HG02642 (cell line): Measurements from ENCODE around the gene PLEKHG7.
"Not testable (repeated sequence)": the region's sequence is repeated elsewhere in the genome, so short reads cannot be mapped to it uniquely, and the experiment has no call there.

Source experiments
- ATAC-seq: cut with Tn5 transposase; IDR thresholded peaks from one replicate; pipeline ENCODE4 v1.9.1; 2021; ENCODE audit warnings: mild to moderate bottlenecking; ENCODE audit not compliant: unreplicated experiment, poor library complexity

The PLEKHG7 gene

DNA sequence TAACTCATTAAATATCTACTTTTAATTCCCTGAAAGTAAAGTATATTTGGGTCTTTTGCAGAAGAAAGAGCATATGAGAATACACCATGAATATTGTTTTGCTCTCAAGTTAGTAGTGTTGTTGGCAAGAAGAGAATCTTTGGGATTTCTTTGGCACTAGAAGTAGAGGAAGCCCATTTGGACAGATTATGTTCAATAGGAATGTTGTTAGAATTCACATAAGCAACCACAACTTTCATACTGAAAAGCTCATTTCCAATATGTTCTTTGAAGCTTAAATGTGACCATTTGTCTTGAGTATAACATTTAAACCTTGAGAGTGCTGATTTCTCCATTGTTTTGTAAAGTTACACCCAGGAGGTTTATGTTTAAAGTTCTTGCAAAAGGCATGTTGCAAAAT lies 37.6 kb downstream of the PLEKHG7 start:
- no peak for ATAC-seq

DNA sequence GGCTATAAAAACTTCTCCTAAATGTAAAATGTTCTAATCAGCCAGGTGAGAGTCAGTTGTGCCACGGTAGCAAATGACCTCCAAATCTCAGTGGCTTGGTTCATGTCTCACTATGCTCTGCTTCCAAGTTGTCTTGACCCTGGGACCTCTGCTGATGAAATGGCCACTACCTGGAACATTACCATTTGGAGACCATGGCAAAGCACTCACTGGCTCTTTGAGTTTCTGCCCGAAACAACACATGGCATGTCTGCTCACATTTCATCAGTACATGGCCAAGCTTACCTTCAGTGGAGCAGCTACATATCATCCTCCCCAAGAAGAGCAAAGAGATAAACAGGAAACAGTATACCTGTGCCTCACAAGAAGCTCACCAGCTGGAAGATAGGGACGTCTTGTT lies 40.2 kb downstream of the PLEKHG7 start:
- ATAC-seq, result no peak

DNA sequence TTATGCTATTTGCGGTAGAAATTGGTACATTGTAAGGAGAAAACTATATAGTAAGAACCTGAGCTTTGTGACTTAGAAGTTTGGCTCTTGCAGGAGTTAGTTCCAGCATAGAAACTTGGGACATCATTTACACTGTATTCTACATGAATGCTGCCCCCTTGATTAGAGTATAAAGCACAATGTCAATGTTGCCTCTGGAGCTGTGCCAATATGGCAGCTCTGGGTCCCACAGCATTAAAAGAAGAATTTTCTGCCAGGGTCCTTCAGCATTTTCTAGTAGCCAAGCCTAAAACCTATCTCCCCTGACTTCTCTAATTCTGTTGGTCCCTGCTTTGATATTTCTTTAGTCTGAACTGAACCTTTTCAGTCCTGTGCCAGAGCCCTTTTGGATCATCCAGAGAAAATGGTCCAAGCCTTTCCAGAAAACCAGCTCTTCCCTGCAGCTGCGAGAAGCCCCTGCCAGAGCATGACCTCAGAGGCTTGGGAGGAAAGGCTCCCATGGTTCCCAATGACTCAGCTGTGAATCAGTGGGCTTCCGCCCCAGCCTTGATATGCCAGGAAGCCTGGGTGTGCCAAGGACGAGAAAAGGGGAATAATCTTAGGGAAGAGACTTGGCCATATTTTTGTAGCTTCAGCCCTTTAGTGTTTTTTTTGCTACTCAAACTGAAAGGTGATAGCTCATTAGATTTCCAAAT lies 43.2 kb downstream of the PLEKHG7 start:
- ATAC-seq, result no peak

DNA sequence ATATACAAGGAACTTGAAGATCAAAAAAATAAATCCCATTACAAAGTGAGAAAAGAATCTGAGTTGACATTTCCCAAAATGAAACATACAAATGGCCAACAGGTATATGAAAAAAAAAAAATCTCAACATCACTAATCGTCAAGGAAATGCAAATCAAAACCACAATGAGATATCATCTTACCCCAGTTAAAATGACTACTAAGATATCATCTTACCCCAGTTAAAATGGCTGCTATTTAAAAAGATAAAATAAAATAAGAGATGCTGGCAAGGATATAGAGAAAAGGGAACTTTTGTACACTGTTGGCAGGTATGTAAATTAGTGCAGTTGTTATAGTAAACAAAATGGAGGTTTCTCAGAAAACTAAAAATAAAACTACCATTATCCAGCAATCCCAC lies 44.4 kb downstream of the PLEKHG7 start:
- ATAC-seq, result no peak

DNA sequence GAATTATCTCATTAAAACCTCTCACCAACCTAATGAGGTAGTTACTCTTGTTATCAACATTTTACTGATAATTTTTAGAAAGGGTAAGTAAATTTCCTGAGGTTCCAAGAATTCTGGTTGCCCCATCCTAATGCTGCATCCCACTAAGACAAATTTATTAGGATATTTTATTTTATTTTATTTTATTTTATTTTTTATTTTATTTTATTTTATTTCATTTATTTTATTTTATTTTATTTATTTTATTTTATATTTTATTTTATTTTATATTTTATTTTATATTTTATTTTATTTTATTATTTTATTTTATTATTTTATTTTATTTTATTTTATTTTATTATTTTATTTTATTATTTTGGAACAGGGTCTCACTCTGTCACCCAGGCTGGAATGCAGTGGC lies 46.9 kb downstream of the PLEKHG7 start:
- ATAC-seq, result not testable (repeated sequence)

DNA sequence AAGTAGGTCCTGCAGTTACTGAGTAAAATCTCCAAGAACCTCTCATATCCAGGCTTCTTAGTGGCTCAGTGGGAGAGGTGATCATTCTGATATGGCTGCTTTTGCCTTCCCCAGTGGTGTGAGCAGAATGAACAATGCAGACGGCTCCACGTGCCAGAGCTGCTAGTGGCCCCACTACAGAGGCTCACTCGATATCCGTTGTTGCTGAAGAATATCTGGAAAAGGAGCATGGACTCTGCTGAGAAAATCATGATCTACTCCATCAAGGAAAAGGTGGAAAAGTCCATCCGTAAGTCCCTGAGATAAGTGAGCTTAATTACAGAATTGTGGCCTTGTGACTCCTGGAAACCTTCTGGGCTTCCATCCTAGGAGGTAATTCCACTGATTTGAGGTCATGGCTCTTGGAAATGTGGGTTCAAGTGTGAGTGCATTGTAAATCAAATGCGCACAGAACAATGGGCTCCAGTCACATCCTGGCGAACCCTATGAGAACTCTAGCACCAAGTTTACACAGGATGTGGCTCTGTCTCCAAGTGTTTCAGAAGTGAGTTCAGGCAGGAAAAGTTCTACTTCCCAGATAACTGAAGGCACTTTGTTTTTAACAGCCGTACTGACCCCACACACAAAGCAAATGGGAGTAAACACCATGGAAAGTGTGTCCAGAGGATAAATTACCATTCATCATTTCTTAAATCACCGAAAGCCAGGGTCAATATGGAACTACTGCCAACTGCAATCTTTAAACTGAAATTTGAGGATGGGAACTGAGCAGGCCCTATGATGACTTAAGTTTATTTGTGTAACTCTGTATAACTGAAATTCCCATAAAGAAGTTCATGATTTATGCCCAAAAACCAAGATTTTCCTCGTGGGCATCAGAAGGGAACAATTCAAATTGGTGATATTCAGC lies 51.4 kb downstream of the PLEKHG7 start:
- no peak for ATAC-seq

DNA sequence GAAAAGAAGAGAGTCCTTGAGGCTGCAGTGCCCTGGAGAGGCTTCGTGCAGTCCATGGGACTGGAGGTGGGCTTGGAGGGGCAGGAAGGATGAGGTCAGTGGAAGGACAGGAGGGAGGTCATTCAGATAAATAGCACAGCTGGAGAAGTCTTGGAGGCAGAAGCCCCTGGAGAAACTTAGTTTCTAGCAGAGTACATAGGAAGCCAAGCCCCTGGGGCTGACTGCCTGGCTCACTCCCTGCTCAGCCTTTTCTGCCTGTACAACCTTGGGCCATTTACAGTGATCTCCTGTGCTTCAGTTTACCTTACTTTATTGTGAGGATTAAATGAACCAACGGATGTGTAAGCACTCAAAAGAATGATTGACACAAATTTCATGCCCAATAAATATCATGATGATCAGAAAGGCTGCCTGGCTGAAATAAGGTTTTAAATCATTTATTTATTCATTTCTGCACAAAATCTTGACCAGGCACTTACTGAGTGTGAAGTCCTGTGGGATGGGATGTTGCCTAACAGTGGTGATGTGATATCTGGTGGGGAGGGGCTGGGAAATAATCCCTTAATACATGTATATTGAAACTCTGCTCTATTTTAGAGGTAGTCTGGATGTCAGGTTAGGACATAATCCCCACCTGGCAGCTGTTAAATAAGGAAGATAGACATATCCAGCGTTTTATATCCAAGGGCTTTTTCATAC lies 54.3 kb downstream of the PLEKHG7 start:
- no peak for ATAC-seq

DNA sequence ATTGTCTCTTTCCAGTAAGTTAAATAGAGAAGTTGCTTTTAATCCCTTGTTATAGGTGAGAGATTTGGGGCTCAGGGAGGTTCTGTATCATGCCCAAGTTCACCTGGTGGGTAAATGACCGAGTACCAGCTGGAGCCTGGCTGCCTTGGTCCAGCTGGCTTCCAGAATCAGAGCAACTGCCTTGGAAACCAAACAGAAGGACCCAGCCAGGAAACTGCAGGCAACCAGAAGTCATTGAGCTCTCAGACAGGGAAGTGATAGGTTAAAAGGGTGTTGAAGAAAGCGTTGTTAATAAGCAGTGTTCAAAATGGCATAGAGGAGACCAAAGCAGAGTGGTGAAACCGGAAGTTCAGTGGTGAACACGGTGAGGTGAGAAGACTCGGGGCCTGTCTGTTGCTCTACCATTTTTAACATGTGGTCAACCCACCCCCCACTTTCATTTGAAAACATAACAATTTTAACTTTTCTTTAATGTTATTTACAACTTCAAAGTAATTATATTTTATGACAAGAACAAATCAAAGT lies 54.9 kb downstream of the PLEKHG7 start:
- no peak for ATAC-seq

DNA sequence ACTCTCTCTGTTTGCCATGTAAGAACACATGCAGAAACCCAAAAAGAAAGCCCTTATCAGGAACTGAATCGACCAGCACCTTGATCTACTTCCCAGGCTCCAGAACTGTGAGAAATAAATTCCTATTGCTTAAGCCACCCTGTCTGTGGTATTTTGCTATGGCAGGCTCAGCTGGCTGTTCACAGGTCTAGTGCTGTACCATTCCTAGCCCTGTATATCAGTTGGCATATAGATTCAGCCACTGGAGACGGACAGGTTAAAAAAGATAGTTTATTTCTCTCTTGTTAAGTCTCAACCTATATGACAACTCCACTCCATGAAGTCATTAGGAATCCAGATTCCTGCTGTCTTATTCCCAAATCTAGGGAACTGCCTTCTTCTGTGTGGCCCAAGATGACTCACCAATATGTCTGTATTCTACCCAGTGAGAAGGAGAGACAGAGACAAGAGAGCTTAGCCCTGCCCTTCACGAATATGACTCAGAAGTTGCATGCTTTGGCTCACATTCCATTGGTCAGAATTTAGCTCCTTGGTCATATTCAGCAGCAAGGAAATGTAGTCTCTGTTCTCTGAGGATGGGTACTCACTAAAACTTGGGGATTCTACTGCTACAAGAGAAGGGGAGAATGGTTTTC lies 57.0 kb downstream of the PLEKHG7 start:
- no peak for ATAC-seq

DNA sequence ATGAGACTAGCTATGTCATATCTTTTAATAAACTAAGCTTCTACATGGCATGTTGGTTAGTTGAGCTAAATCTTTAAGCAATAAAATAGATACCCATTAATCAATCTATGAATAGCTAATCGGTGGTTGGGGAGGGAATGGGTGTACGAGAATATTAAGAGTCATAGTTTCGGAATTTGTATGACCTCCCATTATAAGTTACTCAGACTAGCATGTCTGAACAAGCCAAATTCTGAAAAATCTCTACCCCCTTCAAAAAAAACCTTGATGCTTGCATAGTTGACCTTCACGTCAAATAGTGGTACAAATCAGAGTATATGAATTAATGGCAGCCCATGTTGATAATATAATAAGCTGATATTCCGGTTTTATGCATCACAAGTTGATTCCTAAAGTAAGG lies 60.0 kb downstream of the PLEKHG7 start:
- no peak for ATAC-seq

DNA sequence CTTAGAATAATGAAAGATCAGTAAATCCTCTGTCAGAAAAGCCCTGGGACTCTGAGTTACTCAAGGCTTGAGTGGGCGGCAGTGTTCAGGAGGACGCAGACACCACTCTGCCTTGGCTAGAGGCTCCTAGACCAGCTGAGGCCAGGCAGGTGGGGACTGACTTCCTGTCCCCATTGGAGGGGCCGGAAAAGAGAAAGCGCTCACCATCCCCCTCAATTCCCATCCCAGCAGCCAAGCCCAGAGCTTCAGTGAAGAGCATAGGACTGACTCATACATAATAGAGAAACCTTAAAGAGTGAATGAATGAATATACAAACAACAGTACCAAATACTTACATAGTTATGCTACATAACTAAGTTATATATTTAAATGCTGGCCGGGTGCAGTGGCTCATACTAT lies 62.0 kb downstream of the PLEKHG7 start:
- ATAC-seq, result no peak

DNA sequence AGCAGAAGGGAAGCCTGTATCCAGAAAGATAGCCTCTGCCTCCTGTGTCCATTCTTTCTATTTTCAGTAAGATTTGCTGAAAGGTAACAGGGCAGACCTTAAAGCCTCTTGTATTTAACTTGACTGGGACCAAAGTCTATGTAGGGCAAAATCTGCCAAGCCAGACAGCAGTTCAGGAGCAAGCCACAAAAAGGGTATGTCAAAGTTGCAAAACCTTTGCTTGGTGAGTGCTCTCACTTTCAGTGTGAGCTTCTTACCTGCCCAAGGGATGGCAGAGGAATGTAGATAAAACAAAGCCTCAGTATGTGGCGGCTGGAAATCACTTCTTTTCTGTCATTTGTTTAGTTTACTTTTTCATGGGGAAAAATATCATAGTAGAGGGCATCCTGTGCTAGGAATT lies 63.1 kb downstream of the PLEKHG7 start:
- no peak for ATAC-seq

DNA sequence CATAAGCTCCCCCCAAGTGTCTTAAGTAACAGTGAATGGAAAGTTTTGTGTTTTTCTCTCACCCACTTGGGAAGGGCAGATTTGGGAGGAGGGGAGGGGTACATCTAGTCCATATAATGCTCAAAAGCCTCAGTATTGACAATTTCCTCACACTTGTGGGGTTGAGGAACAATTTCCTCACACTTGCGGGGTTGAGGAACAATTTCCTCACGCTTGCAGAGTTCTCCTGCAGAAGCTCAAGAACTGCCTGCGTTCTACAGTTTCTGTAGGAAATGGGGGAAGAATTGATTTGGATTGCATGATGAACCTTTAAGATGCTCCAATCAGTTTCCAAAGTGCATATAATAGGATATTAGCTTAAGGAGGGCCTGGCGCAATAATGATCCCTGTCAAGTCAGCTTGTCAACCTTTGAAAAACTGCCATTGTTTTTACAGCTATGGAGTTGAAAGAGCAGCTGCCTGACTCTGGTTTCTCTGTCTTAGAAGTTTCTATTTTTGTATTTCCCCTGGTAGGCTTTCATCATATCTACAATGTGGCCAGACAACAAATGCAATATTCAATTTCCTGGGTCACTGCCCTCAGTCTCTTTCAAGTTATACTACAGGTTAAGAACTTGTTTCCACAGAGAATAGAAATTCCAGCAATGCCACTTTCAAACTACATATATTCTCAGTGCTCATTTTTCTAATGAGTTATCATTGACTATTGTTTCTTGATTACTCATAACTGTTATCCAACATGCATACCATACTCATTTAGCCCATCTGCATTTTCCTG lies 66.5 kb downstream of the PLEKHG7 start:
- ATAC-seq, result peak; percentile 85

DNA sequence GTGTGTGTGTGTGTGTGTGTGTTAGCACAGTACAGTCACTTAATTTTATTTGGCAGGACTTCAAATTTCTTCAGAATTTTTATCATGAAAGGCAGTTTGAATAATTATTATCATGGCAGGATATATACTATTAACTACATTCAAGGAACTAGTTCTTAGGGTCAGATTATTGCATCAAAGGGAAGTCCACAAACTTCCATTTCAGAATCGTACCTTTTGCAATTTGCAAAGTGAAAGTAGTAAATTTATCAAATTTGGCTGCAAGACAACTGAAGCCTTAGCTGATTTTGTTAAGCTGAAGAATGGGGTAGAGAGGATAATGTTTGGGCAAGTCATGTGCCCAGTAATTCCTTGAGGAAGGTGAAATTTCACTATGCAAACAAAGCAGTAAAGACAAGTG lies 68.2 kb downstream of the PLEKHG7 start:
- ATAC-seq, result no peak

DNA sequence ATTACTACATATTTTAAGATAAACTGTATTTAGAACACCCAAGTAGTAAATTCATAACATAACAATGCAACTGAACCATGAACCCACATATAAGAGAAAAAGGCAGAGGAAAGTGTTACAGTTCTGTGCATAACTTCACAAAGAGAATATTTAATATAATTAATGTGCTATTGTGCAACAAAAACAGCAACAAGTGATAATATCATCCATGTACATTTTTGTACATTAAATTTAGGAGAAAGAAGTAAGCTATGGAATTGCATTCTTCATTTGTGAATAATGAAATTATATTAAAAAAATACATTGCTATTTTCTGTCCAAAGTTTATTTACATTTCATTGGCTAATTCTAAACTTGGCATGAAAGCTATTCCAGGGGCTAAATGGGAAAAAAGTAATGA lies 72.6 kb downstream of the PLEKHG7 start:
- no peak for ATAC-seq

DNA sequence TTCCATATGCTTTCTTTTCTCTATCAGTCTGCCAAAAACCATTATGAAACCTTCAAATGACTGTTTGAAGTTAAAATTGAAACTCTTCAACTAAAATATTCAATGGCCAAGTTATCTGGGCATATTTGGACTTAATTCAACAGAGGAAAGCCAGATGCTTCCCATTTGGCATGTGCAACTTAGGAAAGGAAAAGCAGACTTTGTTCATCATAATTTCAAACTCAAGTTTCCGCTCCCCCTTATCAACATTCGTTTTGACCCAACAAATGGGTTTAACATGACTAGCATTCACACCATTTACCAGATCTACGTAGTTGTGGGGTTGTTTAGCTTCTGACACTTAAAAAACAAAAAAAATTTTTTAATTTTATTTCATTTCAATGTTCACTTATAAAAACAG lies 75.7 kb downstream of the PLEKHG7 start:
- no peak for ATAC-seq

DNA sequence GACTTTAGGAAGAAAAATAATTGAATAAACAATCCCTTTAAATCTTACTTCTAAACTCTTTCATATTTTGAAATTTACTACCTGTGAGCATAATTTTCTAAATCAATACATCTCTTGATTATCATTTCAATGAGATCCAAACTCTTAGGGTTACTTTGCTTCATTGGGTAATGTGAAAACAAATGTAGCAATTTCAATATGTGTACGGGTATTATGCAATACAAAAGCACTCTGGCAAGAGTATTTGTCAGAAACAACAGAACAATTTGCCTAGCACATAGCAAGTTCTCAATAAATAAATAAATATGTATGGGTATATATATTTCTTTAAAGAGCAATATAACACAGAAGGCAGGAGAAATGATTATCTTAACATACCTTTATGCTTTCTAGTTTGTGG lies 77.1 kb downstream of the PLEKHG7 start:
- no peak for ATAC-seq

DNA sequence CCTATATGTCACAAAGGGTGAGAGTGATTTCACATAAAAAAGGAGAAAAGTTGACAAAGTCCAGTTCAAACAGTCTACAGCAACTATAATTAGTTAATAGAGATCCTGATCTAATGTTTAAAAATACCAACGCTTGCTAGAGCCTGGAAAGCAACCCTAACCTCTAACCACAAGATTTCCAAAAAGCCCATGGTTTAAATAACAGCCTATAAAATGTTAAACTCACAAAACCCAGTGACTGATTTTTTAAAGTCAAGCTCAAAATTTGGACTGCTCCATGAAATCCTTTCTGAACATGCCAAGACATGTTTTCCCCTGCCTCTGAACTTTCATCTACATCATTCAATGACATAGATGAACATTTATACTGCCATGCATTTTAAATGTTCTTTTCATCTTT lies 81.6 kb downstream of the PLEKHG7 start:
- no peak for ATAC-seq

DNA sequence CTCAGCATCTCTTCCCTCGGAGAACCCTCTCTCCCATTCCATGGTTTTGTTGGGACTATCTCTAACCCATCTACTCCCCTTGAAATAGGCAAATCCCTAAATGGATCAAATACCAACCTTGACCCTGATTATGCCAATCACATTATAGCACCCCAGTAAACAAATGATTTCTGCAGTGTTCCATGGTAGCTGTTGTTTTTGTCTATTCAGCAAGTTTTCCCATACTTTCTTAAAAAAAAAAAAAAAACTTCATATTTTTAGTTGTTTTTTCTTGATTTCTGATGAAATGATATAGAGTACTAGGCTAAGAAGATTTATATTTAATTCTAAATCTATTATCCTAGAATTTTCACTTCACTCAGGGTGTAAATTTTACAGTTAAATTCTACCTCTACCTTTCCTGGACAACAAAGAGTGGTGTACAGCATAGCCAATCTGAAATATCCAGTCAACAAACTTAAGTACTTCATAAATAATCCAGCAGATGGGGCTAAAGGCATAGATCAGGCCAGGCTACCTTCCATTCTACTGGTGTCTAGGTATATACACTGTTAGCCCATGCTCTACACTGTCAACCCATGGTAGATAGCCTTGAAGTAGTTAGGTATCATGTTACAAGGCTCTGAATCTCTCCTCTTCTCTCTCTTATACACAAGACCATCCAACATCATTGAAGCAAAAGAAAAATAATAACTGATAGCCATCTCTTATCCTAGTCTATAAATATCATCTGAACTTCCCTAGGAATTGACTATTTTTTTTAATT lies 82.2 kb downstream of the PLEKHG7 start:
- peak; percentile 97 for ATAC-seq
